ENCODE measurements around the gene FREM2.

FREM2 gene

DNA sequence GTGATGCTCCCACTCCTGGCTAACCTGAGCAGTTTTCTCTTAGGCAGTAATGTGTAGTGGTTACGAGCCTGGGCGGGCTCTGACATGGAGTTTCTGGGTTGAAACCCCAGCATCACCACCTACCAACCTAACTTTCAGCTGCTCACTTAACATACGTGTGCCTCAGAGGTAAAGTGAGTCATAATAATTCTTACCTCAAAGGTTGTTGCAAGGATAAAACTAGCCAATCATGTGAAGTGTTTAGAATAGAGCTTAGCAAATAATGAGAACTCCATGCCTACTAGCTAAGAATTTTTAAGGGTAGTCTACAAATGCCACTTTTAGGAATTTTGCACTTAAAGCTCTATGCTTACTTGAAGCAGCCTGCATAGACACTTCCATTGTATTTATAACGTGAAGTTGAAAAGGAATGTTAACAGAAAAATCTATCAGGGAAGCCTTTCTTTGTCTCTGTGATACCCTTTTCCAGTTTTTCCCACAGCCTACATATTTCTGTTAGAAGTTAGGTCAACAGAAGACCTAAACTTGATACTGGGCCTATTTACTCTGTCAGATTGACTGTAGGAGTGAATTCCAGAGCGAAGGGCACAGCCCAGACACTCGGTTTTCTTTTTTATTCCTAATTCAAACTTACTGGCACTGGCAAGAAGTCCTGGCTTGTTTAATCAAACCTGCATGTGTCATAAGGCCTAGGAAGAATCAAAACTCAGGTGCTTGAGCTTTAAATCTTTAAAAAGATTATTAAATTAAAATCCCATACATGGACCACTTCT is 90.7 kb downstream of the FREM2 start:
- no peak overlapping the region for H3K4me3 ChIP-seq (replicated peaks; ENCODE audit: low read depth, low read length)
- no peaks in the 10 kb centered on the region for H3K27me3 ChIP-seq (replicated peaks; ENCODE audit: control insufficient read depth, insufficient read depth, low read length)
- no peak for TF ChIP-seq CTCF (IDR thresholded peaks at IDR 0.05; ENCODE audit: insufficient read depth, low read length, poor library complexity, severe bottlenecking)
- no peak for DNase-seq (ENCODE audit: extremely low read depth, insufficient read length)
- H3K36me3 ChIP-seq (ENCODE audit: control insufficient read depth, insufficient read depth, low read length): no peaks in the 10 kb centered on the region

- Histone ChIP-seq H3K4me3 (replicated peaks; ENCODE audit: low read depth, low read length) (no peak overlapping the region), H3K27me3 (replicated peaks; ENCODE audit: control insufficient read depth, insufficient read depth, low read length) (no peaks in the 10 kb centered on the region), H3K36me3 (ENCODE audit: control insufficient read depth, insufficient read depth, low read length) (no peaks in the 10 kb centered on the region)
- TF ChIP-seq CTCF (IDR thresholded peaks at IDR 0.05; ENCODE audit: insufficient read depth, low read length, poor library complexity, severe bottlenecking): no peak
- no peak for DNase-seq (ENCODE audit: extremely low read depth, insufficient read length)
These were observed 94.7 kb downstream of the FREM2 start for GRCh38 chr13:38781539-38781938.

GRCh38 chr13:38784036-38784880 is 97.4 kb downstream of the FREM2 start:
- Histone ChIP-seq H3K36me3 (ENCODE audit: control insufficient read depth, insufficient read depth, low read length) (no peaks in the 10 kb centered on the region), H3K27me3 (replicated peaks; ENCODE audit: control insufficient read depth, insufficient read depth, low read length) (no peaks in the 10 kb centered on the region), H3K4me3 (replicated peaks; ENCODE audit: low read depth, low read length) (no peak overlapping the region)
- no peak for DNase-seq (ENCODE audit: extremely low read depth, insufficient read length)
- no peak for TF ChIP-seq CTCF (IDR thresholded peaks at IDR 0.05; ENCODE audit: insufficient read depth, low read length, poor library complexity, severe bottlenecking)

DNA sequence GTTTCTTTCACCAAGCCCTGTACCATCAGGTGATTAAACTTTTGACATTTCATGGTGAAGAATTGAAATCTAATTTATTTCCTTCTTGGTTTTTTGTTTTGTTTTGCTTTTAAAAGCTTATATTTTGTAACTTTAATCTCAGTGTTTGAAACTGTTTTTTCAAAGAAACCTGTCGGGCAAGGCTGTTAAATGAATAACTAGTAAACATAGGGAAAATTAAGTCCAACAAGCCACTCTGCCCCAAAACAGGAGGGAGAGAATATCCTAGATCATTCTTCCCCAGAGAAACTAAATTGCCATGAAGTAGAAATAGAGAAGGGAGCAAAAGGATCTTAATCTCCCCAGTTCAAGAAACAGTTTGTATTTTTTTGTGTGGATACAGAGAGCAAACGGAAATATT is 98.2 kb downstream of the FREM2 start:
- no peak for DNase-seq (ENCODE audit: extremely low read depth, insufficient read length)
- H3K27me3 ChIP-seq (replicated peaks; ENCODE audit: control insufficient read depth, insufficient read depth, low read length): no peaks in the 10 kb centered on the region

GRCh38 chr13:38785490-38785889 is 98.6 kb downstream of the FREM2 start:
- TF ChIP-seq CTCF (IDR thresholded peaks at IDR 0.05; ENCODE audit: insufficient read depth, low read length, poor library complexity, severe bottlenecking): no peak
- Histone ChIP-seq H3K27me3 (replicated peaks; ENCODE audit: control insufficient read depth, insufficient read depth, low read length) (no peaks in the 10 kb centered on the region), H3K36me3 (ENCODE audit: control insufficient read depth, insufficient read depth, low read length) (no peaks in the 10 kb centered on the region), H3K4me3 (replicated peaks; ENCODE audit: low read depth, low read length) (no peak overlapping the region)
- no peak for DNase-seq (ENCODE audit: extremely low read depth, insufficient read length)

More for the DNA sequence above, 98.2 kb downstream of the FREM2 start:
- TF ChIP-seq CTCF (IDR thresholded peaks at IDR 0.05; ENCODE audit: insufficient read depth, low read length, poor library complexity, severe bottlenecking): no peak
- Histone ChIP-seq H3K36me3 (ENCODE audit: control insufficient read depth, insufficient read depth, low read length) (no peaks in the 10 kb centered on the region), H3K4me3 (replicated peaks; ENCODE audit: low read depth, low read length) (no peak overlapping the region)

Measured in GM06990 (cell line).